ENCODE measurements around the gene GSG1L2.

DNA sequence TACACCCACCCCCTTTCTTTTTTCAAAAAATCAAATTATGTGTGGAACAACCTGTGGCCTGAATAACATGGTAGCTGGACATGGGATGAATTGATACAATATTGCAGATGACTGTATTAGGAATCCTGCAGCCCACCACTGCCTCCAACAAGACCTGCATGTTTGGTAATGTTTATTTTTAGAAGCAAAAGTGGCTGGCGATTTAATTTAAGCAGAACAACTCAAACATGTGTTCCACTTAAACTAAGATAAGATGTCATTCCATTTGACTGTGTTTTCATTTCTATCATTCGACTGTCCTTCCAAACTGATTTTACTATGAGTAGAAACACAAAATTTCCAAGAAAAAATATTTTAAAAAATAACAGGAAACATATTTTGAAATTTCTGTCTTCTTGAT lies 20.4 kb downstream of the GSG1L2 start:
- TF ChIP-seq EZH2 (IDR thresholded peaks at IDR 0.05; ENCODE audit: low read length, unreplicated experiment), result no peak
- TF ChIP-seq, protein P1, sequence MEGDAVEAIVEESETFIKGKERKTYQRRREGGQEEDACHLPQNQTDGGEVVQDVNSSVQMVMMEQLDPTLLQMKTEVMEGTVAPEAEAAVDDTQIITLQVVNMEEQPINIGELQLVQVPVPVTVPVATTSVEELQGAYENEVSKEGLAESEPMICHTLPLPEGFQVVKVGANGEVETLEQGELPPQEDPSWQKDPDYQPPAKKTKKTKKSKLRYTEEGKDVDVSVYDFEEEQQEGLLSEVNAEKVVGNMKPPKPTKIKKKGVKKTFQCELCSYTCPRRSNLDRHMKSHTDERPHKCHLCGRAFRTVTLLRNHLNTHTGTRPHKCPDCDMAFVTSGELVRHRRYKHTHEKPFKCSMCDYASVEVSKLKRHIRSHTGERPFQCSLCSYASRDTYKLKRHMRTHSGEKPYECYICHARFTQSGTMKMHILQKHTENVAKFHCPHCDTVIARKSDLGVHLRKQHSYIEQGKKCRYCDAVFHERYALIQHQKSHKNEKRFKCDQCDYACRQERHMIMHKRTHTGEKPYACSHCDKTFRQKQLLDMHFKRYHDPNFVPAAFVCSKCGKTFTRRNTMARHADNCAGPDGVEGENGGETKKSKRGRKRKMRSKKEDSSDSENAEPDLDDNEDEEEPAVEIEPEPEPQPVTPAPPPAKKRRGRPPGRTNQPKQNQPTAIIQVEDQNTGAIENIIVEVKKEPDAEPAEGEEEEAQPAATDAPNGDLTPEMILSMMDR (conservative IDR thresholded peaks at IDR 0.05; ENCODE audit: low read depth, low read length), result no peak
- TF ChIP-seq EZH2phosphoT487 (IDR thresholded peaks at IDR 0.05; ENCODE audit: borderline replicate concordance, low read length), result no peak
